ENCODE measurements around the gene ACIN1.

- TF ChIP-seq CTCF (IDR thresholded peaks at IDR 0.05) (no peak), EP300 (IDR thresholded peaks at IDR 0.05) (no peak)
Observed at GRCh38 chr14:23115039-23115731, 20.2 kb upstream of the ACIN1 start.

Data from ovary (tissue), 3 donors.